HG03066 (cell line): ENCODE results near the gene CYB561.

ENCODE experiments used
- ATAC-seq: cut with Tn5 transposase; IDR thresholded peaks from one replicate; pipeline ENCODE4 v1.9.1; 2021; ENCODE audit warnings: low read depth; ENCODE audit not compliant: unreplicated experiment

The CYB561 gene

GRCh38 chr17:63436523-63437110, 9.5 kb downstream of the CYB561 start:
- no peak for ATAC-seq

DNA sequence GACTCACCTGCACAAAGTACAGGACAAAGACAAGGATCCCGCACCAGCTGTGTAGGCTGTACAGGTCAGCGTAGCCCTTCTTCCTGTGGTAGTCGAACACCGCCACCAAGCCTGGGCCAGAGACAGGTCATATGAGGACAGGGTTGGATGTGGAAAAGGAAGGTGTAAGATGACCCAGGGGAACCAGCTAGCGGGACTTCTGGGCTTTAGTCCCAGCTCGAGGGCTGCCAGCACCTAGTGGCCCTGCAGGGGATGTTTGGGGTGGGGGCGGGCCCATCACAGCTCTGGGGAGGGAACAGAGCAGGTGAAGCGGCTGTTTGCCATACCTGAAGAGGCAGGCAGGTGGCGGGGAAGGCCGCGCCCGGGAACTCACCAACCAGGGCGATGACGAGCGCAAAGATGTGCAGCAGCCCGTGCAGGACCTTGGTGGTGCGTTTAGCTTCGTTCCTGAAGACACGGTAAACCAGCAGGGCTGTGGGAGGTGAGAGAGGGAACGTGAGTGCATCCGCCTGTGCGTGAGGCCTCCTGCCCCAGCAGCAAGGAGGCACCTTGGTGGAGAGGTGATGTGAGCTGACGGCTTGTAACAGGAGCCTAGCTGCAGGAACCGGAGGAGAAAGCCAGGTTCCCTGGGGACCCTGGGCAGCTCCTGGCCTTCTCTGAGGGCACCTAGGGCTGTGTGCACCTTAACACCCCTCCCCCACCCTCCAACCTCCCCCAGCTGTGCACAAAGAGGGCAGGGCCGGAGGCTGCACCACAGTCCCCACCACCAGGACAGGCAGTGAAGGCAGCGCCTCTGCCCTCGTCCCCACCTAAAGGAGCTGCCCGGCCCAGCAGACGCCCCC, 10.2 kb downstream of the CYB561 start:
- ATAC-seq, result no peak

GRCh38 chr17:63434951-63435571, 11.0 kb downstream of the CYB561 start:
- ATAC-seq, result no peak

- no peak for ATAC-seq
These were observed 12.1 kb downstream of the CYB561 start for GRCh38 chr17:63433746-63434591.

DNA sequence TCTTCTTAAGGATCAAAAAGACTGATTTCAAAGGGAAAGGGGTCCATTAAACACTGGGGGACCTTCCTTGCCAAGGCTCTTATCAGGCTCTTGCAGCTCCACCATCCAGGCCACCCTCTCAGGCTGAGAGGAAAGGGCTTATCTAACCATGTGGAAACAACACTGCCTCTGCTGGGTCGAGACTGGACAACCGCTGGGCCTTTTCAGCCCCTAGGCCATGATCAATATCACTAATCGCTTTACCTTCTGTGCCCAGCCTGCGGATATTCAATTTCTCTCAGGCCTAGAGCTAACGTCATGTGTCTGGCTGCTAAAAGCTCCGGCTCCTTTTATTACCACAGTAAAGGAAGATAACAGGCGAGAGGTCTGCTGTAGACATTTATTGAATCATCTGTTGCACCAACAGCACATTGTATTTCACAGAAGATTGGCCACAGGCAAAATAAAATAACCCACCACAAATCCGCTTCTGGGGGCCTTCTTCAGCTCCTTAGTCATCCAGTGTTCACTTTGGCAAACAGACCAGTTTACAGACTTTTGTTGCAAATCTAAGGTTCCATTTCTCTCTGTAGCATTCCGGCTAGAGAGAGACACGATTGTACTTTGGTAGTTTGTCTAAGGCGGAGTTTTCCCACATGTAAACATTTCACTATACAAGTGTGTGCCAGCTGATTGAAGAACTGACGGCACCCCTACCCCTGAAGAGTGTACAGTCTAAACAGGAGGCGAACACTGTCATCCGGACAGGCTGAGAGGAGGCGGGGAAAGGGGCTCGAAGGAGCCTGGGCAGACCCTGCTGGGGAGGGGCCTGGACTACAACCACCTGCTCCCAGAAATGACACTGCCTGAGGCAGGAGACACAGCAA, 13.9 kb downstream of the CYB561 start:
- ATAC-seq, result no peak

DNA sequence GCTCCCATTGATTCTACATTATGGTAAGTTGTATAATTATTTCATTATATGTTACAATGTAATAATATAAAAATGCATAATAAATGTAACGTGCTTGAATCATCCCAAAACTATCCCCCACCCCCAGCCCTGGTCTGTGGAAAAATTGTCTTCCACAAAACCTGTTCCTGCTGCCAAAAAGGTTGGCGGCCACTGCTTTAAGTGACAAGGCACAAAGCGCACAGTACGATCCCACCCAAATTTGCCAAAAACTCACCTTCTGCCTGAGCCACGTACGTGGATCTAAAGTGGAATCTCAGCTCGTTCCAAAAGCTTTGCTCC, 14.5 kb downstream of the CYB561 start:
- ATAC-seq, result no peak

GRCh38 chr17:63430223-63430622, 15.9 kb downstream of the CYB561 start:
- no peak for ATAC-seq

GRCh38 chr17:63429766-63430165, 16.3 kb downstream of the CYB561 start:
- no peak for ATAC-seq

DNA sequence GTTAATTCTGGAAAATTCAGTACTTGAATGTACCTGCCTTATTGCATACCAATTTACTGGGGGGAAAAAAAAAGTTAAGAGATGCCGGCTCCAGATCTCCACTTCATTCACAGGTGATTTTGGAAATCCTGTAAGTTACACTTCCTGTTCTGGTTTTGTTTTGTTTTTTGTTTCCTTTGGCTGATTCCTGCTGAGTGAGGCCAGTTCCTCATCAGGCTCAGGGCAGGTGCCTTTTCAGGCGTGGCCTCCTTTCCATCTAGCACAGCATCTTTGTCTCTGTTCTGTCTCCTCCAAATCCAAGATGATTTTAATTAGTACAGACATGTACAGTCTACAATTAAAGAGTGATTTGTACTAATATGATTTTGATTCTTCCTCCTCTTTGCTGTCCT, 19.2 kb downstream of the CYB561 start:
- no peak for ATAC-seq

DNA sequence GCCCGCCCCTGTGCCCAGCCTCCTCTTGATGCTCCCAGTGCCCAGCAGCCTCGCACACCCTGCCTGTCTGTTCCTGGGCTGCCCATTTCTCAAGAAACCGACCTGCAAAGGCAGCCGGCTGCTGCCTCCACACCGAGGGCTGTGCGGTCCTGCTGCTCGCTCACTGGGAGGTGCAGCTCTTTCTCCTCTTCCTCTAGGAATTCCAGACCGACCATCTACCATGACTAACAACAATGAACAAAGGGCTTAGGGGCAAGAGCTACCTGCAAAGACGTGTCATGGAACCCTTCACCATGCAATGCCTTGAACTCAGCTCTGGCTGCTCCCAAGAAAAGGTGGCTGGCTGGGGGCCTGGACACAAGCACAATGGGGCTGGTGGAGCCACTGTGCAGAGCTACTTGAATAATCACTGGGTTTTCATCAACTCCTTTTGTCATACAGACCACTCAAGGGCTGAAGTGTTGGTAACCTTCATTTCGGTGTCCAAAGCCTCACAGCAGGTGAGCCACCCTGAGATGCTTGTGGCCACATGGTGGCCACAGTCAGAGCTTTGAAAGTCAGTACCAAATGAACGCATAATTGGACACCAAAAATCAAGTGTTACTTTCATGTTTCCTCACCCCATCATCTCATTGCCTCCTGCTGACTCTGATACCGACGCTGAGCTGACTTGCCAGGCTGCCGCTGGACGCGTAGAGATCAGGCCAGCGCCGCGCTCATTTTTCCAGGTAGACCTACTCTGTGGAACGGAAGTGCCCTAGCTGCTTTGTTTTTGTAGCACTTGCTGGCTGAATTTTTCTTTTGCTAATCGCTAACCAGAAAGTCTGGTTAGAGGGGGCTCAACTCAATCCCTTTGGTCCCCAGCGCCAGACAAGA, 19.8 kb downstream of the CYB561 start:
- no peak for ATAC-seq

GRCh38 chr17:63425483-63425882, 20.6 kb downstream of the CYB561 start:
- peak; percentile 76 for ATAC-seq

DNA sequence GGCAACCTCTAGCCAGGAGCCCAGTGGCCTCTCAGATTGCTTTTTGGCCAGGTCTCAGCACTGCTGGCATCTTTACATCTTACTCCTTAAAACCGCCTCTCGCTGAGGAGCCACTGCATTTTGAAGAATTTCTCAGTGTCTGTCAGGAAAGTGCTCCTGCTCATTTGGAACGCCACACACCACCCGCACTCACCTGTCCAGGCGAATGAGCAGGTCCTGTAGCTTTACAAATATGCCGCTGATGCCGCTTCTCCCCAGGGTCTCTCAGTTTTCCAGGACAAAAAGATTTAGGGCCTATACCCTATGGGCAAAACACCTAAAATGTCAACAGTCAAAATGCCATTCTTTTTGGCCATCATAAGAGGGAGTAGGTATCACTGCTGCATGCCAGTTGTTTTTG, 22.1 kb downstream of the CYB561 start:
- no peak for ATAC-seq

- no peak for ATAC-seq
These were observed 22.7 kb downstream of the CYB561 start for GRCh38 chr17:63423251-63423950.

DNA sequence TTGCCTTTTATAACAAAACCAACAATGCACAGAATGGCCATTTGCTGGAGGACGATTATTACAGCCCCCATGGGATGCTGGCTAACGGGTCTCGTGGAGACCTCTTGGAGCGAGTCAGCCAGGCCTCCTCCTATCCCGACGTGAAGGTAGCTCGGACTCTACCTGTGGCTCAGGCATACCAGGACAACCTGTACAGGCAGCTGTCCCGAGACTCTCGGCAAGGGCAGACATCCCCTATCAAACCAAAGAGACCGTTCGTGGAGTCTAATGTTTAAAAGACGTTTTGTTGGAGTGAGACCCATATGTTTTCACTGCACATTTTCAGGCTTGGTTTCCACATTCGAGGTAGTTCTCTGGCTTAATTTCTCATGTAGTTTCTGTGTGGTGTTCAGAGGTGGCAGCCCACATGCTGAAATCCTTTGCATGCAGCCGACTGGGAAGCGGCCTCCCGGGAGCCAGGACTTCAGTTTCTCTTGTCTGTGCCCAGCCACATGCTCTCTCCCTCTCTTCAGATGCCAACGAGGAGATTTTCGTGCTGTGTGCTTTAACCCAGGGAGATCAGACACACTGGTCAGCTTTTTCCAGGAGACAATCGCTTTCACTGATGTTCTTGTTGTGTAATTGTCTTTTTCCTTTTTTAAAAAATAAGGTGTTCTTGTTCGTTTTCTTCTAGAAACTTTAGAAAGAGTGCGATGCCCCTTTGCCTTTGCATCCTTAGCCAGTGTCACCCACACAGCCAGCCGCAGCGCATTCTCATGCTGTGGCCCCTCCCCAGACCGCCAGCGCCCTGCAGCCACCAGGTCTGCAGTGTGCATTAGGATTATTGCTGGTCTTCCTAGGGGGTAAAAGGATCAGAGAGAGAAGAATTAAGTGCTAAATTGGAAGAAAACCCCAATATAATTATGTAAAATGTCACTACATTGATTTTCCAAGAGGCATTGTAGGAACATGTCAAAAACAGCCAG, 24.1 kb downstream of the CYB561 start:
- ATAC-seq, result no peak

DNA sequence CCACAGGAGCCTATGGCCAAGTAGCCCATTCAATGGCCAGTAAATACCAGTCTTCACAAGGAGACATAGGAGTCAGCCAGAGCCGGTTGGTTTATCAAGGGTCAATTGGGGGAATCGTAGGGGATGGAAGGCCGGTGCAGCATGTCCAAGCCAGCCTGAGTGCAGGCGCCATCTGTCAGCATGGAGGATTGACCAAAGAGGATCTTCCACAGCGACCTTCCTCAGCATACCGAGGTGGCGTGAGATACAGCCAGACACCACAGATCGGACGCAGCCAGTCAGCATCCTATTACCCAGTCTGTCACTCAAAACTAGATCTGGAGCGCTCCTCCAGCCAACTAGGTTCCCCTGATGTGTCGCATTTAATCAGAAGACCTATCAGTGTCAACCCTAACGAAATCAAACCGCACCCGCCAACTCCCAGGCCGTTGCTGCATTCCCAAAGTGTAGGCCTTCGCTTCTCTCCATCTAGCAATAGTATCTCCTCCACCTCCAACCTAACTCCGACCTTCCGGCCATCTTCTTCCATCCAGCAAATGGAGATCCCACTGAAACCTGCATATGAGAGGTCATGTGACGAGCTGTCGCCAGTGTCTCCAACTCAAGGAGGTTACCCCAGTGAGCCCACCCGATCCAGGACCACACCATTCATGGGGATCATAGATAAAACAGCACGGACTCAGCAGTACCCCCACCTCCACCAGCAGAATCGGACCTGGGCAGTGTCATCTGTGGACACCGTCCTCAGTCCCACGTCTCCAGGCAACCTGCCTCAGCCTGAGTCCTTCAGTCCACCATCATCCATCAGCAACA, 25.0 kb downstream of the CYB561 start:
- no peak for ATAC-seq

DNA sequence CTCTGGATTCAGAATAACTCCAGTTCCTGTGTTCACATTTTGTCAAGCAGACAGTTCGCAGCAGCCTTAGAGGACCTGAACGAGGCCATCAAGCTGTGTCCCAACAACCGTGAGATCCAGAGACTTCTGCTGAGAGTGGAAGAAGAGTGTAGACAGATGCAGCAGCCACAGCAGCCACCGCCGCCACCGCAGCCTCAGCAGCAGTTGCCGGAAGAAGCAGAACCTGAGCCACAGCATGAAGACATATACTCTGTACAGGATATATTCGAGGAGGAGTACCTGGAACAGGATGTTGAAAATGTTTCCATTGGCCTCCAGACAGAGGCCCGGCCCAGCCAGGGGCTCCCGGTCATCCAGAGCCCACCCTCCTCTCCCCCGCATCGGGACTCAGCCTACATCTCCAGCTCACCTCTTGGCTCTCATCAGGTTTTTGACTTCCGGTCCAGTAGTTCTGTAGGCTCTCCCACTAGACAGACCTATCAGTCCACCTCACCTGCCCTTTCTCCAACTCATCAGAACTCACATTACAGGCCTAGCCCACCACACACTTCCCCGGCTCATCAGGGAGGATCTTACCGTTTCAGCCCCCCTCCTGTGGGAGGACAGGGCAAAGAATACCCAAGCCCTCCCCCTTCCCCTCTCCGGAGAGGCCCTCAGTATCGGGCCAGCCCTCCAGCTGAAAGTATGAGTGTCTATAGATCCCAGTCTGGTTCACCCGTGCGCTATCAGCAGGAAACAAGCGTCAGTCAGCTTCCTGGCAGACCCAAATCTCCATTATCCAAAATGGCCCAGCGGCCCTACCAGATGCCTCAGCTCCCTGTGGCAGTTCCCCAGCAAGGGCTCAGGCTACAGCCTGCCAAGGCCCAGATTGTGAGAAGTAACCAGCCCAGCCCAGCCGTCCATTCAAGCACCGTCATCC, 25.9 kb downstream of the CYB561 start:
- ATAC-seq, result no peak
